Progenitor cell of endocrine pancreas (in vitro differentiated cells): Measurements from ENCODE around the gene USP27X. TPM values are rescaled to one million over a fixed set of nuclear protein-coding genes. Genes with fewer than 3 reads are reported as not detected.

Experiments used
- DNase-seq: peaks from one replicate; pipeline ENCODE4 v3.0.0; 2021; ENCODE audit warnings: low spot score; ENCODE audit not compliant: unreplicated experiment
- H3K27ac Mint-ChIP-seq: 2 replicates; pipeline ENCODE4 v1.8.0; 2021; ENCODE audit warnings: mild to moderate bottlenecking, moderate library complexity, mixed read lengths
- H3K27me3 Mint-ChIP-seq: 2 replicates; pipeline ENCODE4 v1.8.0; 2021; ENCODE audit warnings: mixed read lengths
- H3K36me3 Mint-ChIP-seq: 2 replicates; pipeline ENCODE4 v1.8.0; 2022; ENCODE audit warnings: mixed read lengths; ENCODE audit not compliant: insufficient read depth
- H3K4me1 Mint-ChIP-seq: 2 replicates; pipeline ENCODE4 v1.8.0; 2021; ENCODE audit warnings: low read depth, mixed read lengths
- H3K4me3 Mint-ChIP-seq: 2 replicates; pipeline ENCODE4 v1.8.0; 2021; ENCODE audit warnings: low read depth, mild to moderate bottlenecking, moderate library complexity, mixed read lengths
- H3K9me3 Mint-ChIP-seq: 2 replicates; pipeline ENCODE4 v1.8.0; 2021; ENCODE audit warnings: low read depth, mixed read lengths
- total RNA-seq: library from RNA; stranded (reverse); gene quantifications from 2 replicates; pipeline ENCODE4 v1.2.1, GENCODE V29; 2021
- TF ChIP-seq, protein P1 (sequence below): fragments of 200-600 bp; sonication (generic); IDR thresholded peaks from one replicate; pipeline ENCODE4 v1.5.0; 2021; ENCODE audit warnings: antibody characterized with exemption, mild to moderate bottlenecking; ENCODE audit not compliant: unreplicated experiment

The USP27X gene
- total RNA-seq, 1 donor from 2014 or later, result 7.4 TPM

DNA sequence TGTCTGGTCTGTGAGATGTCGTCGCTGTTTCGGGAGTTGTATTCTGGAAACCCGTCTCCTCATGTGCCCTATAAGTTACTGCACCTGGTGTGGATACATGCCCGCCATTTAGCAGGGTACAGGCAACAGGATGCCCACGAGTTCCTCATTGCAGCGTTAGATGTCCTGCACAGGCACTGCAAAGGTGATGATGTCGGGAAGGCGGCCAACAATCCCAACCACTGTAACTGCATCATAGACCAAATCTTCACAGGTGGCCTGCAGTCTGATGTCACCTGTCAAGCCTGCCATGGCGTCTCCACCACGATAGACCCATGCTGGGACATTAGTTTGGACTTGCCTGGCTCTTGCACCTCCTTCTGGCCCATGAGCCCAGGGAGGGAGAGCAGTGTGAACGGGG lies 1.4 kb downstream of the USP27X start:
- no peak for DNase-seq
- TF ChIP-seq, protein P1, sequence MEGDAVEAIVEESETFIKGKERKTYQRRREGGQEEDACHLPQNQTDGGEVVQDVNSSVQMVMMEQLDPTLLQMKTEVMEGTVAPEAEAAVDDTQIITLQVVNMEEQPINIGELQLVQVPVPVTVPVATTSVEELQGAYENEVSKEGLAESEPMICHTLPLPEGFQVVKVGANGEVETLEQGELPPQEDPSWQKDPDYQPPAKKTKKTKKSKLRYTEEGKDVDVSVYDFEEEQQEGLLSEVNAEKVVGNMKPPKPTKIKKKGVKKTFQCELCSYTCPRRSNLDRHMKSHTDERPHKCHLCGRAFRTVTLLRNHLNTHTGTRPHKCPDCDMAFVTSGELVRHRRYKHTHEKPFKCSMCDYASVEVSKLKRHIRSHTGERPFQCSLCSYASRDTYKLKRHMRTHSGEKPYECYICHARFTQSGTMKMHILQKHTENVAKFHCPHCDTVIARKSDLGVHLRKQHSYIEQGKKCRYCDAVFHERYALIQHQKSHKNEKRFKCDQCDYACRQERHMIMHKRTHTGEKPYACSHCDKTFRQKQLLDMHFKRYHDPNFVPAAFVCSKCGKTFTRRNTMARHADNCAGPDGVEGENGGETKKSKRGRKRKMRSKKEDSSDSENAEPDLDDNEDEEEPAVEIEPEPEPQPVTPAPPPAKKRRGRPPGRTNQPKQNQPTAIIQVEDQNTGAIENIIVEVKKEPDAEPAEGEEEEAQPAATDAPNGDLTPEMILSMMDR, result no peak
- no peak overlapping the region for H3K27ac Mint-ChIP-seq
- no peaks in the 10 kb centered on the region for H3K27me3 Mint-ChIP-seq
- H3K4me3 Mint-ChIP-seq, result peak overlapping the region; percentile 83
- peaks cover 4% of the 10 kb centered on the region for H3K9me3 Mint-ChIP-seq
- peaks cover 25% of the 10 kb centered on the region for H3K4me1 Mint-ChIP-seq
- peaks cover 12% of the 10 kb centered on the region for H3K36me3 Mint-ChIP-seq

DNA sequence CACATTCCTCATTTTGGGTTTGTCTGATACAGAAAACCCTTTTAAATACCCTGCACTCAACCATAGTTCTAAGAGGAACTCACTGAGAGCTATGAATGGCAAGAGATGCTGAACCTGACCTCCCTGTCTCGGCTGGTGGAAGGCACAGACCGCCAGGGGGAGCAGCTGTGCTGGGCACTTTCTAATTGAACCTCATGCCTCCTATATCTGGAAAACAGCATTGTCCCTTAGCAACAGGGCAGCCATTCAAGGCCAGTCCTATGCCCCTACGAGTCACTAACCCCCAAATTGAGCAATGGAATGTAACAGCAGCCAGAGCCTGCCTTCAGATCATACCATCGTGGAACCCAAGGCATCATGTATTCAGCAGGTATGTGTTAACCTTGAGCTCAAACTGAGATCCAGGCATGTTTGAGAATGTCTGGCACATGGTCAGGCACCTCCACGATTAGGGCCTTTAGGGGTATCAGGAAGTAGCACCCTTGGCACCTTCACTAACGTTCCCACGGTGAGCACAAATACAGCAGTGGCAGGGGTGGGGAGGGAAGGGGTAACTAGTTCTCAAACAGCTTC lies 5.1 kb downstream of the USP27X start:
- peaks cover 4% of the 10 kb centered on the region for H3K9me3 Mint-ChIP-seq
- DNase-seq, result peak; percentile 36

GRCh38 chrX:49892542-49892941 lies 13.3 kb downstream of the USP27X start:
- Mint-ChIP-seq H3K4me3 (no peak overlapping the region), H3K9me3 (peaks cover 29% of the 10 kb centered on the region), H3K27ac (no peak overlapping the region), H3K27me3 (no peaks in the 10 kb centered on the region), H3K36me3 (peaks cover 4% of the 10 kb centered on the region), H3K4me1 (no peaks in the 10 kb centered on the region)
- TF ChIP-seq, protein P1, result no peak
- DNase-seq, result no peak

More for the DNA sequence above, 5.1 kb downstream of the USP27X start:
- Mint-ChIP-seq H3K27ac (peak overlapping the region; percentile 9), H3K4me1 (peaks cover 18% of the 10 kb centered on the region), H3K4me3 (no peak overlapping the region), H3K27me3 (no peaks in the 10 kb centered on the region), H3K36me3 (peaks cover 12% of the 10 kb centered on the region)
- TF ChIP-seq, protein P1, result peak; percentile 69

DNA sequence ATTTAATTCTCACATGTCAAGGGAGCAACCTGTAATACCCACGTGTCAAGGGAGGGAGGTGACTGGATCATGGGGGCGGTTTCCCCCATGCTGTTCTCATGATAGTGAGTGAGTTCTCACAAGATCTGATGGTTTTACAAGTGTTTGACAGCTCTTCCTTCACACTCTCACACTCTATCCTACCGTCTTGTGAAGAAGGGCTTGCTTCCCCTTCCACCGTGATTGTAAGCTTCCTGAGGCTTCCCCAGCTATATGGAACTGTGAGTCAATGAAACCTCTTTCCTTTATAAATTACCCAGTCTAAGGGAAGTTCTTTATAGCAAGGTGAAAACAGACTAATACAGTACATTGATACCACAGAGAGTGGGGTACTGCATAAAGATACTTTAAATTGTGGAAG lies 17.7 kb downstream of the USP27X start:
- Mint-ChIP-seq H3K9me3 (peaks cover 35% of the 10 kb centered on the region), H3K4me1 (peaks cover 9% of the 10 kb centered on the region), H3K4me3 (no peak overlapping the region), H3K27me3 (no peaks in the 10 kb centered on the region), H3K36me3 (peaks cover 5% of the 10 kb centered on the region), H3K27ac (no peak overlapping the region)
- DNase-seq, result no peak
- TF ChIP-seq, protein P1, result no peak

DNA sequence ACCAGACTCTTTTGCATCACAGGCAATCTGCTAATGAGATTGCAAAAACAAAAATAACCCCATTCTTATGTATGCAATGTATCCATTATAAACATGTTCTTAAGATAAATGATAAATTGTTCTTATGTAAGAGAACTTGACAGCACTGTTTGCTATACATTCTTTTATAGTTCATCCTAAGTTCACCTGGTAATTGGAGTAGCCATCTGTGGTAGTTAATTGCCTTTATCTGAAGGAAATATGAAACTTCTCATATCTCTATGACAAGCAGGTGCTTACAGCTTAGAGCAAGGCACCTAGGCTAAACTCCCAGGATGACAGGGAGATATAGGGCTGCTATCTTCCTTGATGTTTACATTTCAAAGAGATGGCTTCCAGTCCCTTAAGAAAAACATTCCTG lies 21.8 kb downstream of the USP27X start:
- peaks cover 10% of the 10 kb centered on the region for H3K4me1 Mint-ChIP-seq
- no peak overlapping the region for H3K27ac Mint-ChIP-seq
- H3K36me3 Mint-ChIP-seq, result peaks cover 5% of the 10 kb centered on the region
- no peak for DNase-seq
- H3K27me3 Mint-ChIP-seq, result no peaks in the 10 kb centered on the region
- H3K4me3 Mint-ChIP-seq, result no peak overlapping the region
- peaks cover 38% of the 10 kb centered on the region for H3K9me3 Mint-ChIP-seq
- TF ChIP-seq, protein P1, result no peak
